ENCODE data around the gene MAN2A2. TPM values are rescaled to one million over a fixed set of nuclear protein-coding genes. Genes with fewer than 3 reads are reported as not detected.

The MAN2A2 gene
- total and polyA plus RNA-seq, 9 of the 15 experiments (the other 6 are each of a cell fraction or from before 2014, with no cell fraction given), result 7.3 to 151 (median 43.4) TPM

DNA sequence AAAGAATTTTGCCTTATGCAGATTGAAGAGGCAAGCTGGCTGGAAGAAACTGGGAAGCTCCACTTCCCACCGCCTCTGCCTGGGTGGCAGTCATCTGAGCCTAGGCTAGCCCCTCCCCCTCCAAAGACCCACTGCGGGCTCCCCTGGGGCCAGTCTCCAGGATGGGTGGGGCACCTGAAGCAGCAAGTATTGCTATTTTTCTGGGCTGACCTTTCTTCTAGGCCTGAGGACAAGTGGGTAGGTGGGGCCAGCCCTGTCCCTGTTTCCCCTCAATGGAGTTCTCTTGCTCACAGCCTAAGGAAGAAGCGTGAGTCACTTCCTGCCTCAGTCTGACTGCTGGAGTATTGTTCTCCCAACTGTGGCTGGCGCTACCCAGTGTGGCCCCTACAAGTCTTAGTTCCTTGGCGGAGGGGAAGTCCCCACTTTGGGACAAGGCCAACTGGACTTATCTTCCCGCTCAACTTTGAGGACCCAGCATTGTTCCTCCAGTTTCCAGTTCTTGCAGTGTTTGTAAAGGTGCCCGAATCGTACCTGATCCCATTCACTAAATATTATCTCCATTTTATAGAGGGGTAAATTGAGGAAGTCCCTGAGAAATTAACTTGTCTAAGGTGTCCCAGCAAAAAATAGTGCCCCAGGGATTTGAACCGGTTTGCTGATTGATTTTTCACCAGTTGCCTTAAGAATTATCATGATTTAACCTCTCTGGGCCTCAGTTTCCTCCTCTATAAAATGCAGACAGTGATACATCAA is 33.3 kb upstream of the MAN2A2 start (continued):
- TF ChIP-seq, protein P1, sequence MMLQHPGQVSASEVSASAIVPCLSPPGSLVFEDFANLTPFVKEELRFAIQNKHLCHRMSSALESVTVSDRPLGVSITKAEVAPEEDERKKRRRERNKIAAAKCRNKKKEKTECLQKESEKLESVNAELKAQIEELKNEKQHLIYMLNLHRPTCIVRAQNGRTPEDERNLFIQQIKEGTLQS (IDR thresholded peaks at IDR 0.05), result peak; percentile 86
- TF ChIP-seq, protein P1 (CRISPR knock-in tag; conservative IDR thresholded peaks at IDR 0.05), result no peak
- peak; percentile 68 for TF ChIP-seq GABPA (tag; conservative IDR thresholded peaks at IDR 0.05; ENCODE audit: low read depth)
- TF ChIP-seq NFYB (IDR thresholded peaks at IDR 0.05; ENCODE audit: extremely low read depth, insufficient read length), result no peak
- 0 out of 4 replicates have a peak, but pooled peaks of 1 of the 2 experiments have one; percentile 33 for TF ChIP-seq NONO (IDR thresholded peaks at IDR 0.05; ENCODE audit: low read depth in 2 of 2, low read length in 1 of 2)
- TF ChIP-seq FOXA3 (CRISPR knock-in tag; conservative IDR thresholded peaks at IDR 0.05 in 1 of 2, IDR thresholded peaks at IDR 0.05 in 1 of 2), result no peak
- 0 out of 2 replicates have a peak, but pooled peaks have one; percentile 32 for TF ChIP-seq RB1 (IDR thresholded peaks at IDR 0.05; ENCODE audit: low read depth)
- TF ChIP-seq KLF6 (CRISPR knock-in tag; IDR thresholded peaks at IDR 0.05; ENCODE audit: borderline replicate concordance), result peak; percentile 77; the same call in 1 of the 2 replicates
- no peak for TF ChIP-seq SP2 (IDR thresholded peaks at IDR 0.05; ENCODE audit: extremely low read depth, low read depth, low read length, poor library complexity, severe bottlenecking)
- TF ChIP-seq RHOXF2B (CRISPR knock-in tag; conservative IDR thresholded peaks at IDR 0.05), result no peak
- no peak for TF ChIP-seq GTF2E2 (tag; IDR thresholded peaks at IDR 0.05)
- TF ChIP-seq NFIC (IDR thresholded peaks at IDR 0.05), result peak; percentile 87
- TF ChIP-seq ESRRA (IDR thresholded peaks at IDR 0.05; ENCODE audit: borderline replicate concordance, low read depth), result peak; percentile 92
- 0 out of 2 replicates have a peak, but pooled peaks have one; percentile 60 for TF ChIP-seq ZNF644 (tag; IDR thresholded peaks at IDR 0.05; ENCODE audit: low read depth)
- TF ChIP-seq RBM25 (IDR thresholded peaks at IDR 0.05; ENCODE audit: low read depth, low read length, severe bottlenecking), result peak; percentile 66
- no peak for TF ChIP-seq TCF3 (CRISPR knock-in tag; IDR thresholded peaks at IDR 0.05)
- peak; percentile 84 for TF ChIP-seq SMARCA4 (IDR thresholded peaks at IDR 0.05)
- TF ChIP-seq, protein P2, sequence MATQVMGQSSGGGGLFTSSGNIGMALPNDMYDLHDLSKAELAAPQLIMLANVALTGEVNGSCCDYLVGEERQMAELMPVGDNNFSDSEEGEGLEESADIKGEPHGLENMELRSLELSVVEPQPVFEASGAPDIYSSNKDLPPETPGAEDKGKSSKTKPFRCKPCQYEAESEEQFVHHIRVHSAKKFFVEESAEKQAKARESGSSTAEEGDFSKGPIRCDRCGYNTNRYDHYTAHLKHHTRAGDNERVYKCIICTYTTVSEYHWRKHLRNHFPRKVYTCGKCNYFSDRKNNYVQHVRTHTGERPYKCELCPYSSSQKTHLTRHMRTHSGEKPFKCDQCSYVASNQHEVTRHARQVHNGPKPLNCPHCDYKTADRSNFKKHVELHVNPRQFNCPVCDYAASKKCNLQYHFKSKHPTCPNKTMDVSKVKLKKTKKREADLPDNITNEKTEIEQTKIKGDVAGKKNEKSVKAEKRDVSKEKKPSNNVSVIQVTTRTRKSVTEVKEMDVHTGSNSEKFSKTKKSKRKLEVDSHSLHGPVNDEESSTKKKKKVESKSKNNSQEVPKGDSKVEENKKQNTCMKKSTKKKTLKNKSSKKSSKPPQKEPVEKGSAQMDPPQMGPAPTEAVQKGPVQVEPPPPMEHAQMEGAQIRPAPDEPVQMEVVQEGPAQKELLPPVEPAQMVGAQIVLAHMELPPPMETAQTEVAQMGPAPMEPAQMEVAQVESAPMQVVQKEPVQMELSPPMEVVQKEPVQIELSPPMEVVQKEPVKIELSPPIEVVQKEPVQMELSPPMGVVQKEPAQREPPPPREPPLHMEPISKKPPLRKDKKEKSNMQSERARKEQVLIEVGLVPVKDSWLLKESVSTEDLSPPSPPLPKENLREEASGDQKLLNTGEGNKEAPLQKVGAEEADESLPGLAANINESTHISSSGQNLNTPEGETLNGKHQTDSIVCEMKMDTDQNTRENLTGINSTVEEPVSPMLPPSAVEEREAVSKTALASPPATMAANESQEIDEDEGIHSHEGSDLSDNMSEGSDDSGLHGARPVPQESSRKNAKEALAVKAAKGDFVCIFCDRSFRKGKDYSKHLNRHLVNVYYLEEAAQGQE (IDR thresholded peaks at IDR 0.05; ENCODE audit: borderline replicate concordance), result peak; percentile 83
- TF ChIP-seq, protein P2 (CRISPR knock-in tag; IDR thresholded peaks at IDR 0.05; ENCODE audit: low read depth), result peak; percentile 35; the same call in 1 of the 2 replicates
- TF ChIP-seq CXXC5 (CRISPR knock-in tag; IDR thresholded peaks at IDR 0.05), result peak; percentile 23
